ENCODE measurements around the gene NEIL1. TPM values are rescaled to one million over a fixed set of nuclear protein-coding genes. Genes with fewer than 3 reads are reported as not detected.

NEIL1 gene
- total and polyA plus RNA-seq, 10 of the 15 experiments (the other 5 are each of a cell fraction or from before 2014, with no cell fraction given), result 0.10 to 2.3 (median 0.66) TPM

DNA sequence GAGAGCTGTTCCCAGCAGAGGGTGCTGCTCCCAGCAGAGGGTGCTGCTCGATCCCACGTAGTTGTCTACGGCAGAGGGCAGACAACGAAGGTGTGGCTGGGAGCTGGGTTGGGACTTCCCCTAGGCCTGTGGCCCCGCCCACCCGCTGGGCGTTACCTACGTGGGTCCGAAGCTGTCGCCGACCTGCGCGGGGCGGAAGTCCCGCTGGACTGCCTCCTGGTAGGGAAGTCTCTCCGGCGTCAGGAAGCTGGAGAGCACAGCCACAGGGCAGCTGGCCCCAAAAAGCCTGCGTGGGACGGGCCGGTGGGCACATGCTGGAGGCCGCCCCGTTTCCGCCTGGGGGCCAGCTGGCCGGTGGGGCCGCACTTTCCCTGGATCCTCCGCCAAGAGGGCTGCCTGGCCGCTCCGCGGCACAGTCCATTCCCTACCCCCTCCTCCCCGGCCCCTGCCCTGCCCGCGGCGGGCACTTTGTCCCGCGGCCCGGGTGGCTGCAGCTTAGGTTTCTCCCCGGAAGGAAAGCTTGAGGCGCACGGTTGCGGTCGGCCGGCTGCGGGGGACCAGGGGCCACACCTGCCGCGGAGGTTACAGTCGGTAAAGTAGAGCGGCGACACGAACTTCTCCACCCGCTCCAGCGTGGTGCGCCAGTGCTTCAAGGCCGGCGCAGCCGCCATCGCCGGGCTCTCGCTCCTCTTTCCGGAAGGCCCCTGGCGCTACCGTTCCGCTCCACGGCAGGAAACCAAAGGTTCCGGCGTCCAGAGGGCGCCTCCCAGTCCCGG is 21.3 kb downstream of the NEIL1 start, which contains the start of gene MAN2C1 (continued):
- TF ChIP-seq ASH2L (IDR thresholded peaks at IDR 0.05; ENCODE audit: borderline replicate concordance, low read depth) (peak; percentile 94), SREBF1 (IDR thresholded peaks at IDR 0.05; ENCODE audit: low read length) (no peak), GATAD2B (conservative IDR thresholded peaks at IDR 0.05; ENCODE audit: low read depth) (peak; percentile 95), CHD1 (IDR thresholded peaks at IDR 0.05; ENCODE audit: low read depth, low read length) (0 out of 2 replicates have a peak, but pooled peaks have one; percentile 76), SPI1 (IDR thresholded peaks at IDR 0.05; ENCODE audit: borderline replicate concordance, insufficient read depth, low read depth, low read length) (peak; percentile 72), TAF1 (IDR thresholded peaks at IDR 0.05; ENCODE audit: borderline replicate concordance, low read depth, low read length) (peak; percentile 99), EGR1 (IDR thresholded peaks at IDR 0.05; ENCODE audit: borderline replicate concordance in 1 of 2, low read depth in 2 of 2, low read length in 2 of 2) (peak; percentile 33 to 40; a peak in 2 of 3 replicates), NFYA (IDR thresholded peaks at IDR 0.05; ENCODE audit: borderline replicate concordance, low read depth, low read length) (no peak), RUNX3 (IDR thresholded peaks at IDR 0.05; ENCODE audit: low read length) (peak; percentile 88), RELA (IDR thresholded peaks at IDR 0.05; ENCODE audit: borderline replicate concordance, partially characterized antibody) (peak; percentile 78), NR2C2 (IDR thresholded peaks at IDR 0.05; ENCODE audit: borderline replicate concordance, control insufficient read depth, insufficient read length, low read depth) (no peak), MYB (IDR thresholded peaks at IDR 0.05; ENCODE audit: borderline replicate concordance, low read depth, low read length) (peak; percentile 36; the same call in 1 of the 2 replicates), ZSCAN29 (IDR thresholded peaks at IDR 0.05) (no peak; the same call in none of the 2 replicates), MEF2B (IDR thresholded peaks at IDR 0.05; ENCODE audit: partially characterized antibody, poor library complexity, severe bottlenecking) (no peak), NFXL1 (IDR thresholded peaks at IDR 0.05; ENCODE audit: borderline replicate concordance) (no peak), CEBPB (IDR thresholded peaks at IDR 0.05; ENCODE audit: borderline replicate concordance in 1 of 2, low read depth in 2 of 2, low read length in 2 of 2) (no peak), BCL11A (IDR thresholded peaks at IDR 0.05; ENCODE audit: low read depth, low read length) (no peak), FOXM1 (IDR thresholded peaks at IDR 0.05; ENCODE audit: low read depth, low read length) (peak; percentile 50)
- TF ChIP-seq, protein P1, sequence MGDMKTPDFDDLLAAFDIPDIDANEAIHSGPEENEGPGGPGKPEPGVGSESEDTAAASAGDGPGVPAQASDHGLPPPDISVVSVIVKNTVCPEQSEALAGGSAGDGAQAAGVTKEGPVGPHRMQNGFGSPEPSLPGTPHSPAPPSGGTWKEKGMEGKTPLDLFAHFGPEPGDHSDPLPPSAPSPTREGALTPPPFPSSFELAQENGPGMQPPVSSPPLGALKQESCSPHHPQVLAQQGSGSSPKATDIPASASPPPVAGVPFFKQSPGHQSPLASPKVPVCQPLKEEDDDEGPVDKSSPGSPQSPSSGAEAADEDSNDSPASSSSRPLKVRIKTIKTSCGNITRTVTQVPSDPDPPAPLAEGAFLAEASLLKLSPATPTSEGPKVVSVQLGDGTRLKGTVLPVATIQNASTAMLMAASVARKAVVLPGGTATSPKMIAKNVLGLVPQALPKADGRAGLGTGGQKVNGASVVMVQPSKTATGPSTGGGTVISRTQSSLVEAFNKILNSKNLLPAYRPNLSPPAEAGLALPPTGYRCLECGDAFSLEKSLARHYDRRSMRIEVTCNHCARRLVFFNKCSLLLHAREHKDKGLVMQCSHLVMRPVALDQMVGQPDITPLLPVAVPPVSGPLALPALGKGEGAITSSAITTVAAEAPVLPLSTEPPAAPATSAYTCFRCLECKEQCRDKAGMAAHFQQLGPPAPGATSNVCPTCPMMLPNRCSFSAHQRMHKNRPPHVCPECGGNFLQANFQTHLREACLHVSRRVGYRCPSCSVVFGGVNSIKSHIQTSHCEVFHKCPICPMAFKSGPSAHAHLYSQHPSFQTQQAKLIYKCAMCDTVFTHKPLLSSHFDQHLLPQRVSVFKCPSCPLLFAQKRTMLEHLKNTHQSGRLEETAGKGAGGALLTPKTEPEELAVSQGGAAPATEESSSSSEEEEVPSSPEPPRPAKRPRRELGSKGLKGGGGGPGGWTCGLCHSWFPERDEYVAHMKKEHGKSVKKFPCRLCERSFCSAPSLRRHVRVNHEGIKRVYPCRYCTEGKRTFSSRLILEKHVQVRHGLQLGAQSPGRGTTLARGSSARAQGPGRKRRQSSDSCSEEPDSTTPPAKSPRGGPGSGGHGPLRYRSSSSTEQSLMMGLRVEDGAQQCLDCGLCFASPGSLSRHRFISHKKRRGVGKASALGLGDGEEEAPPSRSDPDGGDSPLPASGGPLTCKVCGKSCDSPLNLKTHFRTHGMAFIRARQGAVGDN (IDR thresholded peaks at IDR 0.05), result peak; percentile 86
- TF ChIP-seq, protein P2, sequence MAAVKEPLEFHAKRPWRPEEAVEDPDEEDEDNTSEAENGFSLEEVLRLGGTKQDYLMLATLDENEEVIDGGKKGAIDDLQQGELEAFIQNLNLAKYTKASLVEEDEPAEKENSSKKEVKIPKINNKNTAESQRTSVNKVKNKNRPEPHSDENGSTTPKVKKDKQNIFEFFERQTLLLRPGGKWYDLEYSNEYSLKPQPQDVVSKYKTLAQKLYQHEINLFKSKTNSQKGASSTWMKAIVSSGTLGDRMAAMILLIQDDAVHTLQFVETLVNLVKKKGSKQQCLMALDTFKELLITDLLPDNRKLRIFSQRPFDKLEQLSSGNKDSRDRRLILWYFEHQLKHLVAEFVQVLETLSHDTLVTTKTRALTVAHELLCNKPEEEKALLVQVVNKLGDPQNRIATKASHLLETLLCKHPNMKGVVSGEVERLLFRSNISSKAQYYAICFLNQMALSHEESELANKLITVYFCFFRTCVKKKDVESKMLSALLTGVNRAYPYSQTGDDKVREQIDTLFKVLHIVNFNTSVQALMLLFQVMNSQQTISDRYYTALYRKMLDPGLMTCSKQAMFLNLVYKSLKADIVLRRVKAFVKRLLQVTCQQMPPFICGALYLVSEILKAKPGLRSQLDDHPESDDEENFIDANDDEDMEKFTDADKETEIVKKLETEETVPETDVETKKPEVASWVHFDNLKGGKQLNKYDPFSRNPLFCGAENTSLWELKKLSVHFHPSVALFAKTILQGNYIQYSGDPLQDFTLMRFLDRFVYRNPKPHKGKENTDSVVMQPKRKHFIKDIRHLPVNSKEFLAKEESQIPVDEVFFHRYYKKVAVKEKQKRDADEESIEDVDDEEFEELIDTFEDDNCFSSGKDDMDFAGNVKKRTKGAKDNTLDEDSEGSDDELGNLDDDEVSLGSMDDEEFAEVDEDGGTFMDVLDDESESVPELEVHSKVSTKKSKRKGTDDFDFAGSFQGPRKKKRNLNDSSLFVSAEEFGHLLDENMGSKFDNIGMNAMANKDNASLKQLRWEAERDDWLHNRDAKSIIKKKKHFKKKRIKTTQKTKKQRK (IDR thresholded peaks at IDR 0.05; ENCODE audit: low read depth, low read length), result no peak
- TF ChIP-seq, protein P3, sequence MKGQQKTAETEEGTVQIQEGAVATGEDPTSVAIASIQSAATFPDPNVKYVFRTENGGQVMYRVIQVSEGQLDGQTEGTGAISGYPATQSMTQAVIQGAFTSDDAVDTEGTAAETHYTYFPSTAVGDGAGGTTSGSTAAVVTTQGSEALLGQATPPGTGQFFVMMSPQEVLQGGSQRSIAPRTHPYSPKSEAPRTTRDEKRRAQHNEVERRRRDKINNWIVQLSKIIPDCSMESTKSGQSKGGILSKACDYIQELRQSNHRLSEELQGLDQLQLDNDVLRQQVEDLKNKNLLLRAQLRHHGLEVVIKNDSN (IDR thresholded peaks at IDR 0.05; ENCODE audit: borderline replicate concordance, extremely low read length, insufficient read depth, low read depth, low read length), result peak; percentile 7
